Measurements from ENCODE around the gene MXRA8.

DNA sequence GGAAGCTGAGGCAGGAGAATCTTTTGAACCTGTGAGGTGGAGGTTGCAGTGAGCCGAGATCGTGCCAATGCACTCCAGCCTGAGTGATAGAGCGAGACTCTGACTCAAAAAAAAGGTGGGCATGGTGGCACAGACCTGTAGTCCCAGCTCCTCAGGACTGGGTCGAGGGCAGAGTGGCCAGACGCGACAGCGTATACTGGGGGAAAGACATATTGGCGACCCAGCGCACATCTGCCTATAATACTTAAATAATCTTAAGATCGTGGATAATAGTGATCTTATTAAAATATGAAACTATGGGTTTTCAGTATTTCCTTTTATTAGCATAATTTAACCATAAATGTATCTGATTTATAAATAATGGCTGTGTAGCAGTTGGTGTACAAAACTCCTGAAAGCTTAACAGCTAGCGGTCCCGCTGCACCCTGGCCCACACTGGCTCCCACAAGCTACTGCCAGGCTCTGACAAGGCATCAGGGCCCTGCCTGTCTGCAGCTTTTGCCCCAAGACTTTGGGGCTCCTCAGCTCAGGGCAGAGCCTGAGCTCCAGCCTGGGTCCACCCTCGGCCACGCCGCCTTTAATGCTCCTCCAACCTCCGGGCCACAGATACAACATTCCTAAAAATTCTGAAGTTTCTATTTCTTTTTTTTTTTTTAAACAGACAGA lies 19.3 kb upstream of the MXRA8 start:
- TF ChIP-seq, protein P1, sequence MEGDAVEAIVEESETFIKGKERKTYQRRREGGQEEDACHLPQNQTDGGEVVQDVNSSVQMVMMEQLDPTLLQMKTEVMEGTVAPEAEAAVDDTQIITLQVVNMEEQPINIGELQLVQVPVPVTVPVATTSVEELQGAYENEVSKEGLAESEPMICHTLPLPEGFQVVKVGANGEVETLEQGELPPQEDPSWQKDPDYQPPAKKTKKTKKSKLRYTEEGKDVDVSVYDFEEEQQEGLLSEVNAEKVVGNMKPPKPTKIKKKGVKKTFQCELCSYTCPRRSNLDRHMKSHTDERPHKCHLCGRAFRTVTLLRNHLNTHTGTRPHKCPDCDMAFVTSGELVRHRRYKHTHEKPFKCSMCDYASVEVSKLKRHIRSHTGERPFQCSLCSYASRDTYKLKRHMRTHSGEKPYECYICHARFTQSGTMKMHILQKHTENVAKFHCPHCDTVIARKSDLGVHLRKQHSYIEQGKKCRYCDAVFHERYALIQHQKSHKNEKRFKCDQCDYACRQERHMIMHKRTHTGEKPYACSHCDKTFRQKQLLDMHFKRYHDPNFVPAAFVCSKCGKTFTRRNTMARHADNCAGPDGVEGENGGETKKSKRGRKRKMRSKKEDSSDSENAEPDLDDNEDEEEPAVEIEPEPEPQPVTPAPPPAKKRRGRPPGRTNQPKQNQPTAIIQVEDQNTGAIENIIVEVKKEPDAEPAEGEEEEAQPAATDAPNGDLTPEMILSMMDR (conservative IDR thresholded peaks at IDR 0.05; ENCODE audit: low read depth, low read length), result no peak
- TF ChIP-seq EZH2 (IDR thresholded peaks at IDR 0.05; ENCODE audit: low read length, unreplicated experiment) (no peak), EZH2phosphoT487 (IDR thresholded peaks at IDR 0.05; ENCODE audit: borderline replicate concordance, low read length) (no peak)

Measured in PC-3 (cell line).